Measurements from ENCODE around the gene PPIP5K2.

Gene PPIP5K2

DNA sequence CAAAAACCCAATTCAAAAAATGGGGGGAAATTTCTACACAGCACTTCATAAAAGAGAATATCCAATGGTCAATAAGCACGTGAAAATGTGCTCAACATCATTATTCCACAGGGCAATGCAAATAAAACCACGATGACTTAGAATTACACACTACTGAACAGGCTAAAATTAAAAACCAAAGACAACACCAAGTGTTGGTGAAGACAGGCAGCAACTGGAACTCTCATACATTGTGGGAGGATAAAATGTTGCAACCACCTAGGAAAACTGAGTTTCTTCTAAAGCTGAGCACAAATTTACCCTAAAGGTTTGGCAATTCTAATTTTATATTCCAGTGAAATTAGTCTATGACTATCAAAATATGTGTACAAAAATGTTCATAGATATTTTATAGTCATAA lies 9.7 kb upstream of the PPIP5K2 start:
- H3K4me3 Mint-ChIP-seq: no peak overlapping the region
- no peak for DNase-seq
- peaks cover 28% of the 10 kb centered on the region for H3K4me1 Mint-ChIP-seq
- no peak overlapping the region for H3K27ac Mint-ChIP-seq
- peaks cover 16% of the 10 kb centered on the region for H3K36me3 Mint-ChIP-seq (ENCODE audit: low read depth)
- no peaks in the 10 kb centered on the region for H3K27me3 Mint-ChIP-seq
- ATAC-seq: no peak
- peaks cover 4% of the 10 kb centered on the region for H3K9me3 Mint-ChIP-seq

- Mint-ChIP-seq H3K9me3 (peaks cover 4% of the 10 kb centered on the region), H3K27me3 (no peaks in the 10 kb centered on the region), H3K4me3 (peak overlapping the region; percentile 56), H3K4me1 (peaks cover 28% of the 10 kb centered on the region), H3K36me3 (ENCODE audit: low read depth) (peaks cover 16% of the 10 kb centered on the region), H3K27ac (peak overlapping the region; percentile 83)
- ATAC-seq (peak; percentile 69), DNase-seq (no peak)
Measured at GRCh38 chr5:103111468-103111867, 8.6 kb upstream of the PPIP5K2 start.

DNA sequence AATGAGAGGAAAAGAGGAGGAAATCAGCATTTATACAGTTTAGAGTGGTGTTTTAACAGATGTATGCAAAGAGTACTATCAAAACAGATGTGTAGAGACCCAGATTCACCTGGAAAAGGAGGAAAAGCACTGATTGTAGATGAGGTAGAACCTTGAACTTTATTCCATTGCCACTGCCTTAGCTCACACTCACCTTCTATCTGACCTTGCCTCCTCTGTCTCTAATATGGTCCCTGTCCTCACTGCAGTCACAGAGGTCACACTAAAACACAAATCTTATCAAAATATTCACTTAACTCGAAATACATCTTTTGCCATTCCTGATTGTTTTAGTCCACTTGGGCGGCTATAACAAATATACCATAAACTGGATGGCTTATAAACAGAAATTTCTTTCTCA lies 7.2 kb upstream of the PPIP5K2 start:
- peaks cover 4% of the 10 kb centered on the region for H3K9me3 Mint-ChIP-seq
- no peak overlapping the region for H3K4me3 Mint-ChIP-seq
- no peak for DNase-seq
- peaks cover 14% of the 10 kb centered on the region for H3K36me3 Mint-ChIP-seq (ENCODE audit: low read depth)
- H3K4me1 Mint-ChIP-seq: peaks cover 34% of the 10 kb centered on the region
- H3K27me3 Mint-ChIP-seq: no peaks in the 10 kb centered on the region
- ATAC-seq: no peak
- no peak overlapping the region for H3K27ac Mint-ChIP-seq

DNA sequence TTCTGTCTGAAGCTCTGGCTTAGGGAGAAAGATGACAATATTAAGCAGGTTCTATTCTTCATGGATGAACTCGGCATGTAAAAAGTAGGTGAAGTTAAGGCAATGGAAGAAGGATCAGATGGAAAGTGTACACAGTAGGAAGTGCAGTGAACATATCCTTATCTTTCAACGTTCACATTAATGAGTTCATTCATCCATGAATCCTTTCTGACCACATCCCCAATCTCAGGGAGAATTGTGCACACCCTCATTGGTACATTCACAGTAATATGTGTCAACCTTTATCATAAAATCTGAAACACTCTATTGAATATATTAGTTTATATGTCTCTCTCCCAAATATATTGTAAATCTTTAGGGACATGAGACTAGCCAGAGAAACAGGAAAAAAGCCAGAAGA lies 5.7 kb upstream of the PPIP5K2 start:
- H3K27me3 Mint-ChIP-seq: no peaks in the 10 kb centered on the region
- peaks cover 10% of the 10 kb centered on the region for H3K36me3 Mint-ChIP-seq (ENCODE audit: low read depth)
- no peak overlapping the region for H3K27ac Mint-ChIP-seq
- no peak for DNase-seq
- peaks cover 39% of the 10 kb centered on the region for H3K4me1 Mint-ChIP-seq
- ATAC-seq: no peak
- peaks cover 4% of the 10 kb centered on the region for H3K9me3 Mint-ChIP-seq
- H3K4me3 Mint-ChIP-seq: no peak overlapping the region

DNA sequence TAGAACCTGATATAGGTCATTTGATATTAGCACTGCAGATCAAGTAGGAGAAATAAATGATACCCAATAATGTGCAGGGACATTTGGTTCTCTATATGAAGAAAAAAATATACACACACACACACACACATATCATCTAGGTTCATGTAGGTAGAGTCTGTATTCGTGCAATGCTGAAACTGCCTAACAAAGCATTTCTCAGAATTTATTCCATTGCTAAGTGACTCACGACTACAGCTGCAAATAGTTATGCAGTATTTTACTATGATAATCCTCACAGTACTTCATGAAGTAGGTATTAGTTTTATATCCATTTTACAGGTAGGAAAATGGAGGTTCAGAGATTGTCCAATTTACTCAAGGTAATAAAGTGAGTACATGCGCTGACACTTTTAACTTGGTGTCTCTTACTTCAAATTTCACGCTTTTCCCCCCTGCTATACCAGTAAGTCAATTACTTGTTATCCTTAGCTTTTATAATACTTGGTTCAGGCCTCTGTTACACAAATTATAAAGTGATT lies 2.6 kb upstream of the PPIP5K2 start:
- Mint-ChIP-seq H3K27ac (no peak overlapping the region), H3K36me3 (ENCODE audit: low read depth) (peaks cover 2% of the 10 kb centered on the region), H3K4me3 (no peak overlapping the region), H3K27me3 (no peaks in the 10 kb centered on the region), H3K9me3 (no peaks in the 10 kb centered on the region), H3K4me1 (peaks cover 36% of the 10 kb centered on the region)
- ATAC-seq: no peak
- no peak for DNase-seq

DNA sequence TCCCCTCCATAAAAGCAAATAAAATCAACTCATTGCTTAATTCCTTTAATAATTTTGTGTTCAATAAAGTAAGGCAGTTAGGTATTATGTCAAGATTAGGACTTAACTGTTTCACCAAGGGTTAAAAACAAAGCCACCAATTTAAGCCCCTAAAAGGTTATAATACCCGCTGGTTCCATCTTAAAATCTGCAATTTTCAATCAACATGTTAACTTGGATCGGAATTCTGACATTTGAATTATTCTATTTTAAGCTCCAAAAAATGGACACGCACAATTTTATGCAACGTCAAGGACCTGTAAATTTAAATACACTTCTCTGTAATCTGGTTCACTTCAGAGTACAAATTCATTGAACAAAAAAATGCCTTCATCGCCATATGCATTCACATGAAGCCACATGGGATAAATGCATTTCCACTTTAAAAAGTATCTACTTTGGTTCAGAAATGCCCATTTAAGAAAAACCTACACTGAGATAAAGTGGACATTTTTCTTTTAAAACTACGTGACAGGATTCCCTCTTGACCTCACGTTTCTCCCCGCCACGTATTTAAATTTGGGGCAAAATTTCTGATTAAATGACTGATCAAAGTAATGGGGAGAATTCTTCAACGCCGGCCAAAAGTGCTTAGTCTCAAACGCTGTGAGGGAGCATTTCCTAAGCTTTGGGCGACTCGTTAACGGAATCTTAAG lies 884 bp upstream of the PPIP5K2 start:
- H3K27me3 Mint-ChIP-seq: no peaks in the 10 kb centered on the region
- peaks cover 4% of the 10 kb centered on the region for H3K36me3 Mint-ChIP-seq (ENCODE audit: low read depth)
- peak overlapping the region; percentile 98 for H3K4me3 Mint-ChIP-seq
- ATAC-seq: no peak
- no peaks in the 10 kb centered on the region for H3K9me3 Mint-ChIP-seq
- peak overlapping the region; percentile 100 for H3K27ac Mint-ChIP-seq
- peaks cover 36% of the 10 kb centered on the region for H3K4me1 Mint-ChIP-seq
- DNase-seq: no peak

- DNase-seq (peak; percentile 6), ATAC-seq (no peak)
- H3K27me3 Mint-ChIP-seq: no peaks in the 10 kb centered on the region
- no peaks in the 10 kb centered on the region for H3K9me3 Mint-ChIP-seq
- H3K4me3 Mint-ChIP-seq: peak overlapping the region; percentile 98
- peaks cover 2% of the 10 kb centered on the region for H3K36me3 Mint-ChIP-seq (ENCODE audit: low read depth)
- H3K27ac Mint-ChIP-seq: peak overlapping the region; percentile 100
- peaks cover 36% of the 10 kb centered on the region for H3K4me1 Mint-ChIP-seq
Measured at GRCh38 chr5:103120607-103121200, 603 bp downstream of the PPIP5K2 start.

GRCh38 chr5:103122242-103122641 lies 2.1 kb downstream of the PPIP5K2 start:
- ATAC-seq: no peak
- Mint-ChIP-seq H3K27ac (no peak overlapping the region), H3K36me3 (ENCODE audit: low read depth) (peaks cover 3% of the 10 kb centered on the region), H3K27me3 (no peaks in the 10 kb centered on the region), H3K4me3 (no peak overlapping the region), H3K4me1 (peaks cover 41% of the 10 kb centered on the region), H3K9me3 (no peaks in the 10 kb centered on the region)
- DNase-seq: no peak

DNA sequence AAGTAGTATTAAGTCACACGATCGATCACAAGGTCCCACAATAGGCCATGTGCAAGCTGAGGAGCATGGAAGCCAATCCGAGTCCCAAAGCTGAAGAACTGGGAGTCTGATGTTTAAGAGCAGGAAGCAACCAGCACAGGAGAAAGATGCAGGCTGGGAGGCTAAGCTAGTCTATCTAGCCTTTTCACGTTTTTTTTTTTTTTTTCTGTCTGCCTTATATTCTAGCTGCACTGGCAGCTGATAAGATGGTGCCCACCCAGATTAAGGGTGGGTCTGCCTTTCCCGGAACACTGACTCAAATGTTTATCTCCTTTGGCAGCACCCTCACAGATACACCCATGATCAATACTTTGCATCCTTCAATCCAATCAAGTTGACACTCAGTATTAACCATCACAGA lies 6.5 kb downstream of the PPIP5K2 start:
- DNase-seq (no peak), ATAC-seq (no peak)
- H3K4me3 Mint-ChIP-seq: no peak overlapping the region
- no peaks in the 10 kb centered on the region for H3K27me3 Mint-ChIP-seq
- H3K27ac Mint-ChIP-seq: no peak overlapping the region
- H3K9me3 Mint-ChIP-seq: no peaks in the 10 kb centered on the region
- peaks cover 11% of the 10 kb centered on the region for H3K36me3 Mint-ChIP-seq (ENCODE audit: low read depth)
- H3K4me1 Mint-ChIP-seq: peaks cover 30% of the 10 kb centered on the region

- no peak for ATAC-seq
- Mint-ChIP-seq H3K9me3 (no peaks in the 10 kb centered on the region), H3K4me1 (peaks cover 25% of the 10 kb centered on the region), H3K27ac (no peak overlapping the region), H3K4me3 (no peak overlapping the region), H3K36me3 (ENCODE audit: low read depth) (peaks cover 11% of the 10 kb centered on the region), H3K27me3 (no peaks in the 10 kb centered on the region)
- no peak for DNase-seq
Measured at GRCh38 chr5:103127292-103127817, 7.3 kb downstream of the PPIP5K2 start.

GRCh38 chr5:103128202-103128601 lies 8.1 kb downstream of the PPIP5K2 start:
- Mint-ChIP-seq H3K9me3 (no peaks in the 10 kb centered on the region), H3K27me3 (no peaks in the 10 kb centered on the region), H3K4me1 (peaks cover 23% of the 10 kb centered on the region), H3K36me3 (ENCODE audit: low read depth) (peaks cover 9% of the 10 kb centered on the region), H3K27ac (no peak overlapping the region), H3K4me3 (no peak overlapping the region)
- DNase-seq (no peak), ATAC-seq (no peak)

GRCh38 chr5:103132684-103133083 lies 12.6 kb downstream of the PPIP5K2 start:
- Mint-ChIP-seq H3K4me1 (peaks cover 20% of the 10 kb centered on the region), H3K27me3 (no peaks in the 10 kb centered on the region), H3K4me3 (no peak overlapping the region), H3K27ac (no peak overlapping the region), H3K9me3 (no peaks in the 10 kb centered on the region), H3K36me3 (ENCODE audit: low read depth) (peaks cover 14% of the 10 kb centered on the region)
- ATAC-seq (no peak), DNase-seq (no peak)

- H3K36me3 Mint-ChIP-seq (ENCODE audit: low read depth): peaks cover 14% of the 10 kb centered on the region
- H3K4me1 Mint-ChIP-seq: peaks cover 17% of the 10 kb centered on the region
- DNase-seq: no peak
- H3K9me3 Mint-ChIP-seq: no peaks in the 10 kb centered on the region
- H3K4me3 Mint-ChIP-seq: no peak overlapping the region
- no peak for ATAC-seq
- no peak overlapping the region for H3K27ac Mint-ChIP-seq
- H3K27me3 Mint-ChIP-seq: no peaks in the 10 kb centered on the region
Measured at GRCh38 chr5:103133231-103133630, 13.1 kb downstream of the PPIP5K2 start.

DNA sequence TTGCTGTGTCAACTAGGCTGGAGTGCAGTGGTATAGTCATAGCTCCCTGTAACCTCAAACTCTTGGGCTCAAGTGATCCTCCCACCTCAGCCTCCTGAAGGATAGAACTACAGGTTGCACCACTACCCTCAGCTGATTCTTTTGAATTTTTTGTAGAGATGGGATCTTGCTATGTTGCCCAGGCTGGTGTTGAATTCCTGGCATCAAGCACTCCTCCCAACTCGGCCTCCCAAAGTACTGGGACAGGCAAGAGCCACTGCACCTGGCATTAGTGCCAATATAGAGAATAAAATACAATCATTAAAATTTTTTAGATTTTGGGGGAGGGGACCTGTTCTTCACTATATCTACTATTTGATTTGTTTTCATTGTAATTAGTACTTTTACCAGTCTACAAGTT lies 15.4 kb downstream of the PPIP5K2 start:
- ATAC-seq (no peak), DNase-seq (no peak)
- Mint-ChIP-seq H3K4me3 (no peak overlapping the region), H3K4me1 (peaks cover 13% of the 10 kb centered on the region), H3K27me3 (no peaks in the 10 kb centered on the region), H3K9me3 (no peaks in the 10 kb centered on the region), H3K27ac (no peak overlapping the region), H3K36me3 (ENCODE audit: low read depth) (peaks cover 21% of the 10 kb centered on the region)

GRCh38 chr5:103138202-103138690 lies 18.1 kb downstream of the PPIP5K2 start:
- H3K4me1 Mint-ChIP-seq: peaks cover 6% of the 10 kb centered on the region
- H3K27me3 Mint-ChIP-seq: no peaks in the 10 kb centered on the region
- no peak overlapping the region for H3K27ac Mint-ChIP-seq
- ATAC-seq: no peak
- H3K36me3 Mint-ChIP-seq (ENCODE audit: low read depth): peaks cover 24% of the 10 kb centered on the region
- no peak for DNase-seq
- H3K9me3 Mint-ChIP-seq: no peaks in the 10 kb centered on the region
- no peak overlapping the region for H3K4me3 Mint-ChIP-seq

Data from activated naive CD8-positive, alpha-beta T cell treated with anti-CD3 and anti-CD28 coated beads, Interleukin-2, amount 50 U/mL, for 24 hours (primary cell).